HL-60 (cell line): Measurements from ENCODE around the gene ARMH1.

ENCODE experiments used
- DNase-seq, 2 experiments: peaks; one replicate each; pipeline ENCODE4 v3.0.0-alpha.2; 2010 to 2020; ENCODE audit warnings: low read depth in 1 of 2, low spot score in 1 of 2
- H3K27ac ChIP-seq: fragments of 250-450 bp; sonication (Bioruptor Pico); replicated peaks from 2 replicates; pipeline ENCODE4 v1.5.1; 2020; ENCODE audit warnings: mild to moderate bottlenecking, moderate library complexity
- H3K27me3 ChIP-seq: fragments of 250-450 bp; sonication (Bioruptor Pico); 2 replicates; pipeline ENCODE4 v1.5.1; 2021; ENCODE audit warnings: mild to moderate bottlenecking, moderate library complexity; ENCODE audit not compliant: insufficient read depth, poor library complexity, severe bottlenecking
- H3K4me3 ChIP-seq: replicated peaks from 2 replicates; pipeline ENCODE4 v1.5.1; 2011; ENCODE audit warnings: mild to moderate bottlenecking, control low read depth, low read length; ENCODE audit not compliant: insufficient read depth
- CTCF ChIP-seq: IDR thresholded peaks from one replicate; pipeline ENCODE4 v1.5.1; 2011; ENCODE audit warnings: low read length, control low read depth, inconsistent platforms; ENCODE audit not compliant: insufficient read depth
- GABPA ChIP-seq: IDR thresholded peaks from 2 replicates; pipeline ENCODE4 v1.6.1; 2012; ENCODE audit warnings: low read depth
- POLR2AphosphoS5 ChIP-seq: IDR thresholded peaks from 2 replicates; pipeline ENCODE4 v1.6.1; 2012; ENCODE audit warnings: low read depth
- REST ChIP-seq: IDR thresholded peaks from 2 replicates; pipeline ENCODE4 v1.6.1; 2012; ENCODE audit warnings: low read depth; ENCODE audit not compliant: insufficient replicate concordance
- SPI1 ChIP-seq: IDR thresholded peaks from 2 replicates; pipeline ENCODE4 v1.6.1; 2012; ENCODE audit warnings: low read depth, mild to moderate bottlenecking, borderline replicate concordance

Gene ARMH1

GRCh38 chr1:44648529-44649250 is 25.8 kb upstream of the ARMH1 start:
- H3K27ac ChIP-seq: no peak overlapping the region

GRCh38 chr1:44649788-44650158 is 24.7 kb upstream of the ARMH1 start:
- no peak overlapping the region for H3K27ac ChIP-seq
- no peak overlapping the region for H3K4me3 ChIP-seq
- TF ChIP-seq CTCF (no peak), SPI1 (no peak), REST (no peak), POLR2AphosphoS5 (no peak), GABPA (no peak)
- no peaks in the 10 kb centered on the region for H3K27me3 ChIP-seq
- DNase-seq: no peak

More at GRCh38 chr1:44648529-44649250, 25.8 kb upstream of the ARMH1 start:
- no peak overlapping the region for H3K4me3 ChIP-seq
- TF ChIP-seq CTCF: no peak
- TF ChIP-seq GABPA: no peak
- no peak for TF ChIP-seq SPI1
- no peak for TF ChIP-seq POLR2AphosphoS5
- no peak for TF ChIP-seq REST
- DNase-seq: no peak
- H3K27me3 ChIP-seq: no peaks in the 10 kb centered on the region

GRCh38 chr1:44650159-44650831 is 24.2 kb upstream of the ARMH1 start:
- H3K4me3 ChIP-seq: no peak overlapping the region
- no peaks in the 10 kb centered on the region for H3K27me3 ChIP-seq
- DNase-seq: no peak
- TF ChIP-seq GABPA (no peak), CTCF (no peak), REST (no peak), SPI1 (no peak), POLR2AphosphoS5 (no peak)
- no peak overlapping the region for H3K27ac ChIP-seq
